Mucosa of descending colon (tissue), 3 donors: ENCODE data around the gene WDR88. TPM values are rescaled to one million over a fixed set of nuclear protein-coding genes. Genes with fewer than 3 reads are reported as not detected.
"Not testable (repeated sequence)": the region's sequence is repeated elsewhere in the genome, so short reads cannot be mapped to it uniquely, and the experiment has no call there.

Source experiments
- ATAC-seq: fragments of 200-7000 bp; cut with Tn5 transposase; one replicate; pipeline ENCODE4 v1.9.1; 2020; ENCODE audit warnings: mild to moderate bottlenecking, moderate library complexity
- DNase-seq, 3 donors: peaks; one replicate each; pipeline ENCODE4 v3.0.0-alpha.2; 2020
- H3K36me3 ChIP-seq: fragments of 200-600 bp; one replicate; pipeline ENCODE4 v1.8.0; 2021; ENCODE audit warnings: low read depth, mild to moderate bottlenecking
- H3K4me1 ChIP-seq: fragments of 200-600 bp; one replicate; pipeline ENCODE4 v1.8.0; 2021; ENCODE audit warnings: low read depth, mild to moderate bottlenecking
- H3K4me3 ChIP-seq: fragments of 200-600 bp; one replicate; pipeline ENCODE4 v1.8.0; 2021; ENCODE audit warnings: mild to moderate bottlenecking
- H3K9me3 ChIP-seq: fragments of 200-600 bp; one replicate; pipeline ENCODE4 v1.8.0; 2021; ENCODE audit warnings: mild to moderate bottlenecking
- CTCF ChIP-seq: fragments of 200-600 bp; IDR thresholded peaks from one replicate; pipeline ENCODE4 v1.8.0; 2022; ENCODE audit warnings: antibody characterized with exemption, mild to moderate bottlenecking
- intact Hi-C, 2 donors: fragments of 100-400 bp; cut with DNase I in 1 of 2; cut with micrococcal nuclease in 1 of 2; formaldehyde crosslinking; loops; one replicate each; pipeline versions ENCODE4 v1.11.0 to v1.11.1; 2022; cut with DNase I, micrococcal nuclease
- total RNA-seq, 3 donors: library from RNA; stranded (reverse); fragmentation: NEBNext Ultra II Directional in 2 of 3; extraction: Animal tissue kit (Norgen Biotek cat#: 25700) in 2 of 3; gene quantifications; one replicate each; pipeline versions ENCODE4 v1.2.1 to v1.2.4, GENCODE V29; 2021 to 2023
- donor health status: DM: no; HTN: no; CAD: no; lungs with moderate emphysema.
- donor health status: DM: no; HTN: no; CAD: no.
- donor health status: DM: no; HTN: yes; CAD: no.

The WDR88 gene
- total RNA-seq, 3 donors from 2014 or later: not detected

GRCh38 chr19:33186431-33187182 lies 54.7 kb downstream of the WDR88 start:
- H3K4me3 ChIP-seq: no peak overlapping the region
- peaks cover 3% of the 10 kb centered on the region for H3K4me1 ChIP-seq
- DNase-seq (peak in 1 of 3 donors; percentile 10), ATAC-seq (no peak)
- TF ChIP-seq CTCF: no peak
- intact Hi-C loops: no loop called here
- H3K36me3 ChIP-seq: no peaks in the 10 kb centered on the region
- no peaks in the 10 kb centered on the region for H3K9me3 ChIP-seq

DNA sequence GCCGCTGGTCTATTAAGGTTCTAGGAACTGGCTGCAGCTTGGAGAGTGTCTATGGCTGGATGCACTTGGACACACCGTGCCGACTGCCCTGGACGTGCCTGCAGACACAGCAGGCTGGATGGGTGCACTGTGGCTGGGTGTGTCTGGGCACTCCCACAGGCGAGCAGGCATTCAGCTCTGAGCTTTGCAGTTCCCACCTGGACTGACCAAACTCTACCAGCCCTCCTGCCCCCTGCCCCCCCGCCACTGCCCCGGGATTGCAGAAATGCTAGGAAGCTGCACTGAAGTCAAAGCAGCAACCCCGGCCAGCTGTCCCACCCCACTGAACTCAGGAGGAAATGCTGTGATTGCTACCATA lies 55.2 kb downstream of the WDR88 start:
- ATAC-seq: peak; percentile 87

DNA sequence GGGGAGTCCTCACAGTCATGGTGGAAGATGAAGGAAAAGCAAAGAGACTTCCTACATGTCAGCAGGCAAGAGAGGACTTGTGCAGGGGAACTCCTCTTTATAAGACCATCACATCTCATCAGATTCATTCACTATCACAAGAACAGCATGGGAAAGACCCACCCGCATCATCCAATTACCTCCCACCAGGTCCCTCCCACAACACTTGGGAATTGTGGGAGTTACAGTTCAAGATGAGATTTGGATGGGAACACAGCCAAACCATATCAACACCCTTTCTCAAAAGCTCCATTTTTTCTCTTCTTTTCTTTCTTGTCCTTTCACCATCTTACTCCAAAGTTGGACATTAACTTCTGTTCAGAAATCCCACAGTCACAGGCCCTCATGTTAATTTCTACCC lies 57.5 kb downstream of the WDR88 start:
- no peak overlapping the region for H3K4me3 ChIP-seq
- DNase-seq: no peak
- no peak for ATAC-seq
- TF ChIP-seq CTCF: no peak
- no peaks in the 10 kb centered on the region for H3K36me3 ChIP-seq
- H3K9me3 ChIP-seq: no peaks in the 10 kb centered on the region
- H3K4me1 ChIP-seq: peaks cover 3% of the 10 kb centered on the region
- intact Hi-C loops: no loop called here

More for the DNA sequence above, 55.2 kb downstream of the WDR88 start:
- intact Hi-C loops: no loop called here
- Histone ChIP-seq H3K36me3 (no peaks in the 10 kb centered on the region), H3K4me1 (peaks cover 3% of the 10 kb centered on the region), H3K9me3 (no peaks in the 10 kb centered on the region), H3K4me3 (no peak overlapping the region)
- TF ChIP-seq CTCF: no peak
- peak in 2 of 3 donors; percentile 66 to 71 for DNase-seq

DNA sequence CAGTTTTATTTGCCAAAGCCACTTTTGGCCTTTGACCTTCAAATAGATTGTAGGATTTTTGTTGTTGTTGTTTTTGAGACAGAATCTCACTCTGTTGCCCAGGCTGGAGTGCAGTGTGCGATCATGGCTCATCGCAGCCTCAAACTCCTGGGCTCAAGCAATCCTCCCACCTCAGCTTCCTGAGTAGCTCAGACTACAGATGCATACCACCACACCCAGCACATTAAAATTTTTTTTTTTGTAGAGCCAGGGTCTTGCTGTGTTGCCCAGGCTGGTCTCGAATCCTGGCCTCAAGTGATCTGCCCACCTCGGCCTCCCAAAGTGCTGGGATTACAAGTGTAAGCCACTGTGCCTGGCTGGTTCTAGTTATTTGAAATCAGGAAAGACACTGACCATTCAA lies 59.2 kb downstream of the WDR88 start:
- peak in 1 of 3 donors; percentile 9 for DNase-seq
- H3K4me3 ChIP-seq, H3K4me1 ChIP-seq, intact Hi-C loops, H3K9me3 ChIP-seq, ATAC-seq, H3K36me3 ChIP-seq: not testable (repeated sequence)

GRCh38 chr19:33191501-33191900 lies 59.6 kb downstream of the WDR88 start:
- no peaks in the 10 kb centered on the region for H3K9me3 ChIP-seq
- DNase-seq: peak in 1 of 3 donors; percentile 7
- no peak overlapping the region for H3K4me3 ChIP-seq
- H3K36me3 ChIP-seq: no peaks in the 10 kb centered on the region
- no peak for ATAC-seq
- peaks cover 7% of the 10 kb centered on the region for H3K4me1 ChIP-seq
- intact Hi-C loops: no loop called here
- TF ChIP-seq CTCF: no peak

GRCh38 chr19:33192010-33192409 lies 60.1 kb downstream of the WDR88 start:
- Histone ChIP-seq H3K36me3 (no peaks in the 10 kb centered on the region), H3K4me1 (peaks cover 7% of the 10 kb centered on the region), H3K4me3 (no peak overlapping the region), H3K9me3 (no peaks in the 10 kb centered on the region)
- ATAC-seq: no peak
- no peak for TF ChIP-seq CTCF
- DNase-seq: peak in 1 of 3 donors; percentile 10
- intact Hi-C loops: no loop called here
